HepG2 (cell line): ENCODE data around the gene CDK10. TPM values are rescaled to one million over a fixed set of nuclear protein-coding genes. Genes with fewer than 3 reads are reported as not detected.

Source experiments
- ATAC-seq: fragments of 200-7000 bp; cut with Tn5 transposase; 3 replicates; pipeline ENCODE4 v1.9.1; 2020; ENCODE audit warnings: mild to moderate bottlenecking, moderate library complexity
- BruUV-seq: library from RNA; stranded (reverse); fragments of 400-500 nt; replicated peaks from 2 replicates; lab custom pipeline; 2021; lab: Mats Ljungman, UMichigan
- CTCF ChIA-PET: fragments of 300-600 bp; formaldehyde crosslinking; extraction: SDS; loops from one replicate; lab custom pipeline; 2021; ENCODE audit warnings: low total read pairs, inconsistent platforms, low intra/inter-chr PET ratio; lab: Yijun Ruan, JAX
- POLR2A ChIA-PET: fragments of 350-600 bp; sonication (Branson Sonifier 250); formaldehyde crosslinking; loops from one replicate; lab custom pipeline; 2020; ENCODE audit warnings: antibody characterized with exemption, inconsistent platforms; lab: Yijun Ruan, JAX
- DNase-seq: peaks from one replicate; pipeline ENCODE4 v3.0.0-alpha.2; 2015; ENCODE audit warnings: low spot score
- FAIRE-seq: peaks from 3 replicates; lab custom pipeline; 2011; peaks lifted over from hg19 to GRCh38; lab: Jason Lieb, UNC
- H2AFZ ChIP-seq: one replicate; pipeline ENCODE4 v1.6.1; 2011; ENCODE audit warnings: low read length, inconsistent platforms
- H3K27ac ChIP-seq: fragments of 300-600 bp; 3 replicates; pipeline ENCODE4 v1.8.0; 2011; ENCODE audit warnings: mixed run types, mild to moderate bottlenecking, mixed read lengths, low read length, inconsistent platforms; ENCODE audit not compliant: insufficient read depth; ENCODE audit errors: extremely low read length
- H3K27me3 ChIP-seq, 2 experiments: fragments of 200-600 bp in 1 of 2; 2 replicates in 1 of 2; 3 replicates in 1 of 2; pipeline versions ENCODE4 v1.6.0 to v1.8.0; 2011; ENCODE audit warnings: low read length in 2 of 2, mild to moderate bottlenecking in 2 of 2, moderate library complexity in 2 of 2, inconsistent platforms in 1 of 2; ENCODE audit not compliant: insufficient read depth in 2 of 2, control insufficient read depth in 1 of 2
- H3K36me3 ChIP-seq, 2 experiments: fragments of 200-600 bp in 1 of 2; replicated peaks in 1 of 2; 2 replicates in 1 of 2; 3 replicates in 1 of 2; pipeline versions ENCODE4 v1.5.1 to v1.8.0; 2011; ENCODE audit warnings: low read length in 2 of 2, inconsistent platforms in 1 of 2; ENCODE audit not compliant: insufficient read depth in 2 of 2, control insufficient read depth in 1 of 2
- H3K4me1 ChIP-seq: 2 replicates; pipeline ENCODE4 v1.5.1; 2012; ENCODE audit warnings: low read length, inconsistent platforms; ENCODE audit not compliant: insufficient read depth
- H3K4me2 ChIP-seq: 2 replicates; pipeline ENCODE4 v1.6.0; 2011; ENCODE audit warnings: low read depth, low read length, inconsistent platforms
- H3K4me3 ChIP-seq, 3 experiments: fragments of 200-600 bp in 1 of 3; sonication (generic), shearing (Covaris generic) in 1 of 3; replicated peaks in 1 of 3; 2 replicates each; pipeline ENCODE4 v1.5.1; 2011 to 2016; ENCODE audit warnings: low read length in 3 of 3, inconsistent platforms in 2 of 3, low read depth in 2 of 3, mild to moderate bottlenecking in 2 of 3, control low read depth in 1 of 3, mixed read lengths in 1 of 3; ENCODE audit not compliant: insufficient read depth in 1 of 3
- H3K79me2 ChIP-seq: one replicate; pipeline ENCODE4 v1.6.1; 2011; ENCODE audit warnings: low read length, inconsistent platforms; ENCODE audit not compliant: insufficient read depth
- H3K9ac ChIP-seq: 2 replicates; pipeline ENCODE4 v1.6.0; 2011; ENCODE audit warnings: mild to moderate bottlenecking, low read depth, low read length, inconsistent platforms; ENCODE audit not compliant: insufficient read depth
- H3K9me3 ChIP-seq: 2 replicates; pipeline ENCODE4 v1.5.1; 2012; ENCODE audit warnings: mild to moderate bottlenecking, low read length
- H4K20me1 ChIP-seq: 2 replicates; pipeline ENCODE4 v1.6.0; 2011; ENCODE audit warnings: inconsistent platforms, mild to moderate bottlenecking, low read length, moderate library complexity; ENCODE audit not compliant: insufficient read depth
- BORCS8-MEF2B ChIP-seq: sonication (generic); formaldehyde crosslinking; IDR thresholded peaks from 2 replicates; pipeline ENCODE4 v1.8.0; 2022; ENCODE audit warnings: mild to moderate bottlenecking, missing genetic modification reagents
- CREBL2 ChIP-seq: sonication (generic); formaldehyde crosslinking; IDR thresholded peaks from 2 replicates; pipeline ENCODE4 v1.8.1; 2023; ENCODE audit warnings: missing genetic modification reagents, mild to moderate bottlenecking, borderline replicate concordance
- FLYWCH1 ChIP-seq: sonication (generic); formaldehyde crosslinking; IDR thresholded peaks from 2 replicates; pipeline ENCODE4 v1.8.1; 2023; ENCODE audit warnings: mild to moderate bottlenecking, missing genetic modification reagents
- GABPB1 ChIP-seq: IDR thresholded peaks from 2 replicates; pipeline ENCODE4 v1.6.1; 2016; ENCODE audit warnings: mild to moderate bottlenecking, missing genetic modification reagents, moderate library complexity, missing compliant biosample characterization
- HNF4A ChIP-seq: sonication (generic); formaldehyde crosslinking; IDR thresholded peaks from 2 replicates; pipeline ENCODE4 v1.4.0; 2020; ENCODE audit warnings: missing genetic modification reagents
- JDP2 ChIP-seq: sonication (generic); formaldehyde crosslinking; IDR thresholded peaks from 2 replicates; pipeline ENCODE4 v1.8.1; 2022; ENCODE audit warnings: missing genetic modification reagents, borderline replicate concordance
- MXD1 ChIP-seq: sonication (generic); formaldehyde crosslinking; IDR thresholded peaks from 2 replicates; pipeline ENCODE4 v1.4.0; 2020; ENCODE audit warnings: mild to moderate bottlenecking, missing genetic modification reagents
- NFIB ChIP-seq: sonication (generic); formaldehyde crosslinking; IDR thresholded peaks from 2 replicates; pipeline ENCODE4 v1.9.0; 2021; ENCODE audit warnings: missing genetic modification reagents, mild to moderate bottlenecking, borderline replicate concordance
- NR2F2 ChIP-seq: IDR thresholded peaks from 2 replicates; pipeline ENCODE4 v1.6.1; 2012; ENCODE audit warnings: low read depth, inconsistent platforms, borderline replicate concordance
- PATZ1 ChIP-seq: sonication (generic); formaldehyde crosslinking; IDR thresholded peaks from 2 replicates; pipeline ENCODE4 v1.4.0; 2020; ENCODE audit warnings: missing genetic modification reagents
- PLSCR1 ChIP-seq: sonication (generic); formaldehyde crosslinking; IDR thresholded peaks from 2 replicates; pipeline ENCODE4 v1.5.0; 2020; ENCODE audit warnings: missing genetic modification reagents, mild to moderate bottlenecking, borderline replicate concordance
- RARA ChIP-seq: IDR thresholded peaks from 2 replicates; pipeline ENCODE4 v1.6.1; 2016; ENCODE audit warnings: missing genetic modification reagents, missing compliant biosample characterization
- RBM22 ChIP-seq: fragments of 200-400 bp; formaldehyde crosslinking; optimal IDR thresholded peaks from 2 replicates; pipeline ENCODE3; 2017; ENCODE audit warnings: mild to moderate bottlenecking, low read length, moderate library complexity
- SCMH1 ChIP-seq: sonication (generic); formaldehyde crosslinking; IDR thresholded peaks from 2 replicates; pipeline ENCODE4 v1.9.0; 2021; ENCODE audit warnings: missing genetic modification reagents, mild to moderate bottlenecking, borderline replicate concordance
- TAF1 ChIP-seq: sonication (generic); formaldehyde crosslinking; IDR thresholded peaks from 2 replicates; pipeline ENCODE4 v1.4.0; 2020; ENCODE audit warnings: missing genetic modification reagents
- TSC22D2 ChIP-seq: sonication (generic); formaldehyde crosslinking; IDR thresholded peaks from 2 replicates; pipeline ENCODE4 v1.5.1; 2020; ENCODE audit warnings: missing genetic modification reagents, mild to moderate bottlenecking, borderline replicate concordance
- ZFP36 ChIP-seq: fragments of 150-350 bp; IDR thresholded peaks from 2 replicates; pipeline ENCODE4 v1.6.1; 2018; ENCODE audit warnings: borderline replicate concordance, low read length, low read depth; ENCODE audit not compliant: partially characterized antibody
- ZNF20 ChIP-seq: sonication (generic); formaldehyde crosslinking; IDR thresholded peaks from 2 replicates; pipeline ENCODE4 v1.4.0; 2020; ENCODE audit warnings: mild to moderate bottlenecking, moderate library complexity, missing genetic modification reagents
- ZNF296 ChIP-seq: sonication (generic); formaldehyde crosslinking; conservative IDR thresholded peaks from 2 replicates; pipeline ENCODE4 v1.5.0; 2020; ENCODE audit warnings: mild to moderate bottlenecking, missing genetic modification reagents
- ZNF335 ChIP-seq: sonication (generic); formaldehyde crosslinking; IDR thresholded peaks from 2 replicates; pipeline ENCODE4 v1.4.0; 2020; ENCODE audit warnings: missing genetic modification reagents
- ZNF605 ChIP-seq: sonication (generic); formaldehyde crosslinking; IDR thresholded peaks from 2 replicates; pipeline ENCODE4 v1.8.0; 2022; ENCODE audit warnings: mild to moderate bottlenecking, missing genetic modification reagents
- ZNF740 ChIP-seq: sonication (generic); formaldehyde crosslinking; IDR thresholded peaks from 2 replicates; pipeline ENCODE4 v1.4.0; 2020; ENCODE audit warnings: missing genetic modification reagents
- WGBS: methylation state at CpG from one replicate; pipeline ENCODE4 v1.1.6; 2017; ENCODE audit warnings: low lambda C conversion rate; 5-methylcytosine and 5-hydroxymethylcytosine counted together
- in situ Hi-C: cut with HindIII; loops from 2 replicates; pipeline ENCODE4 v1.10.0; 2017; ENCODE audit warnings: low pct_unique_long_range_greater_than_20kb; ENCODE audit not compliant: extremely low pct_ligation_motif_present
- intact Hi-C: fragments of 100-400 bp; cut with micrococcal nuclease; formaldehyde crosslinking; loops from one replicate; pipeline ENCODE4 v1.10.0; 2022; ENCODE audit not compliant: unreplicated experiment
- polyA plus RNA-seq, 8 experiments: library from polyadenylated mRNA; depleted of rRNA in 3 of 8; stranded (reverse) in 7 of 8; unstranded in 1 of 8; fragments of >200 nt; fragmentation: Illumina TruSeq in 4 of 8; extraction: Trizol in 4 of 8; gene quantifications; 2 replicates each; pipeline versions ENCODE4 v1.2.1 to v1.2.3, GENCODE V29; 2011 to 2016; ENCODE audit warnings: low read depth in 4 of 8, missing spikeins in 1 of 8, mixed read lengths in 1 of 8; ENCODE audit not compliant: insufficient read depth in 1 of 8
- total RNA-seq, 5 experiments: library from RNA; depleted of rRNA; stranded (reverse); fragments of >200 nt; fragmentation: Illumina TruSeq; extraction: Trizol; gene quantifications; 2 replicates each; pipeline ENCODE4 v1.2.3, GENCODE V29; 2016; ENCODE audit warnings: low read depth in 1 of 5

Gene CDK10
- total and polyA plus RNA-seq, 2 of the 13 experiments (the other 11 are each of a cell fraction or from before 2014, with no cell fraction given), result 2.5 to 3.9 TPM

- 8% methylated on average over 9 of the region's 13 CpGs for WGBS
- intact Hi-C loops (no loop called here), in situ Hi-C loops (no loop called here)
- ATAC-seq (peak; percentile 36), DNase-seq (peak; percentile 38), FAIRE-seq (peak; percentile 37)
- no peaks in the 10 kb centered on the region for H4K20me1 ChIP-seq
- H3K4me1 ChIP-seq, result peaks cover 86% of the 10 kb centered on the region
- POLR2A ChIA-PET, result interaction anchor here (0.5 to 2.3 kb wide), 4 partner anchors 9 to 63 kb away, joined by 3 to 16 read pairs (median 4); partner anchors contain the start of gene SPATA2L
- peak overlapping the region; percentile 9; the same call in 1 of the 2 replicates for H3K9ac ChIP-seq
- CTCF ChIA-PET, result no interaction called here
- H2AFZ ChIP-seq, result no peak overlapping the region
- H3K36me3 ChIP-seq, result no peaks in the 10 kb centered on the region
- peak overlapping the region in 1 of 3 experiments; percentile 32; a peak in 1 of 6 replicates for H3K4me3 ChIP-seq
- H3K4me2 ChIP-seq, result peak overlapping the region; percentile 56
- H3K27ac ChIP-seq, result no peak overlapping the region
- no peaks in the 10 kb centered on the region for H3K79me2 ChIP-seq
- H3K27me3 ChIP-seq, result no peaks in the 10 kb centered on the region
- no TSS peak for BruUV-seq
- no peaks in the 10 kb centered on the region for H3K9me3 ChIP-seq
- TF ChIP-seq JDP2 (no peak), RBM22 (no peak), RARA (CRISPR knock-in tag) (peak; percentile 91), PLSCR1 (no peak), ZFP36 (no peak), HNF4A (CRISPR knock-in tag) (peak; percentile 31; the same call in 1 of the 2 replicates), ZNF335 (CRISPR knock-in tag) (no peak), ZNF296 (CRISPR knock-in tag) (no peak), FLYWCH1 (CRISPR knock-in tag) (no peak), ZNF605 (CRISPR knock-in tag) (peak; percentile 58; the same call in 1 of the 2 replicates), ZNF740 (no peak), TAF1 (CRISPR knock-in tag) (no peak), GABPB1 (CRISPR knock-in tag) (peak; percentile 34; the same call in 1 of the 2 replicates), TSC22D2 (no peak), ZNF20 (CRISPR knock-in tag) (no peak), CREBL2 (CRISPR knock-in tag) (no peak), BORCS8-MEF2B (CRISPR knock-in tag) (no peak), SCMH1 (no peak), NFIB (CRISPR knock-in tag) (no peak), MXD1 (no peak), NR2F2 (no peak), PATZ1 (CRISPR knock-in tag) (0 out of 2 replicates have a peak, but pooled peaks have one; percentile 40)
Measured at GRCh38 chr16:89691986-89692569, 5.6 kb downstream of the CDK10 start.
